ENCODE data around the gene MIA. TPM values are rescaled to one million over a fixed set of nuclear protein-coding genes. Genes with fewer than 3 reads are reported as not detected.

The MIA gene
- total and polyA plus RNA-seq, 2 of the 8 experiments (the other 6 are each of a cell fraction or from before 2014, with no cell fraction given), result not detected

- Histone ChIP-seq H3K18ac (ENCODE audit: extremely low read depth, low read length) (no peak overlapping the region), H3K27ac (ENCODE audit: low read depth, low read length) (no peak overlapping the region), H3K36me3 (ENCODE audit: control insufficient read depth in 2 of 4, insufficient read depth in 4 of 4, low read length in 3 of 4) (peaks cover 3 to 29% (median 17%) of the 10 kb centered on the region in 4 experiments; a peak in 5 of 8 replicates), H2BK20ac (ENCODE audit: low read length) (no peak overlapping the region), H4K8ac (ENCODE audit: extremely low read depth, insufficient read depth, low read length) (no peak overlapping the region), H3K9me3 (ENCODE audit: insufficient read depth in 2 of 2, low read depth in 1 of 2, low read length in 1 of 2) (no peaks in the 10 kb centered on the region), H3K79me1 (ENCODE audit: low read depth, low read length) (no peaks in the 10 kb centered on the region), H2BK120ac (replicated peaks; ENCODE audit: low read depth, low read length) (no peak overlapping the region), H3K79me2 (ENCODE audit: control insufficient read depth in 1 of 2, insufficient read depth in 2 of 2, low read length in 2 of 2) (no peaks in the 10 kb centered on the region), H3K14ac (ENCODE audit: insufficient read length) (no peak overlapping the region), H2BK5ac (ENCODE audit: low read depth, low read length) (no peak overlapping the region), H3K4ac (replicated peaks; ENCODE audit: insufficient read length, low read depth, low read length) (no peak overlapping the region), H3K23me2 (ENCODE audit: low read depth, low read length) (no peaks in the 10 kb centered on the region), H4K20me1 (replicated peaks in 1 of 2; ENCODE audit: control insufficient read depth in 1 of 2, insufficient read depth in 2 of 2, low read length in 2 of 2) (peaks cover 0 to 10% of the 10 kb centered on the region in 2 experiments), H3K27me3 (replicated peaks in 1 of 4; ENCODE audit: control insufficient read depth in 3 of 4, extremely low read depth in 1 of 4, insufficient read depth in 3 of 4, low read length in 3 of 4) (no peaks in the 10 kb centered on the region), H3K9ac (replicated peaks in 1 of 4; ENCODE audit: extremely low read depth in 1 of 4, low read depth in 3 of 4, low read length in 3 of 4) (no peak overlapping the region), H3K23ac (ENCODE audit: insufficient read length) (no peak overlapping the region), H2BK15ac (ENCODE audit: low read length) (no peak overlapping the region), H2AFZ (ENCODE audit: low read length) (no peak overlapping the region), H2AK5ac (ENCODE audit: low read depth, low read length) (no peak overlapping the region), H3K4me3 (ENCODE audit: extremely low read depth in 1 of 4, insufficient read depth in 2 of 4, low read depth in 3 of 4, low read length in 4 of 4) (no peak overlapping the region), H2BK12ac (ENCODE audit: low read depth, low read length) (no peak overlapping the region), H3K56ac (replicated peaks; ENCODE audit: insufficient read length, low read depth, low read length) (no peak overlapping the region), H4K5ac (ENCODE audit: insufficient read length, low read depth, low read length) (no peak overlapping the region), H3K4me2 (ENCODE audit: insufficient read depth in 1 of 2, low read depth in 2 of 2, low read length in 2 of 2) (no peak overlapping the region), H3K4me1 (replicated peaks in 1 of 4; ENCODE audit: control insufficient read depth in 3 of 4, insufficient read depth in 4 of 4, low read length in 3 of 4) (no peaks in the 10 kb centered on the region; a peak in 2 of 7 replicates), H4K91ac (replicated peaks; ENCODE audit: insufficient read length, low read length) (no peak overlapping the region)
- 91% methylated on average over 9 of the region's 9 CpGs; no CpG with 5 or more reads in 1 of the 2 experiments for WGBS, 2 experiments (ENCODE audit: extremely low coverage in 1 of 2, insufficient coverage in 1 of 2, insufficient read length in 1 of 2, insufficient replicate concordance in 2 of 2, low coverage in 1 of 2, low lambda C conversion rate in 2 of 2, missing lambda C conversion rate in 1 of 2)
- FAIRE-seq (no peak), DNase-seq (ENCODE audit: low read depth in 1 of 2, low spot score in 2 of 2) (no peak)
- ChIA-PET CTCF (ENCODE audit: partially characterized antibody) (interaction anchor here (0.6 to 2.0 kb wide), 4 partner anchors 10 to 74 kb away, joined by 3 to 6 read pairs (median 4); no protein-coding TSS in a partner anchor), POLR2A (ENCODE audit: partially characterized antibody) (interaction anchor here (1.1 to 12.4 kb wide), 4 partner anchors 8 to 23 kb away, joined by 3 to 120 read pairs (median 6); partner anchors contain the start of genes ACTMAP and SNRPA)
- TF ChIP-seq SIN3A (conservative IDR thresholded peaks at IDR 0.05 in 1 of 2, IDR thresholded peaks at IDR 0.05 in 1 of 2; ENCODE audit: low read depth in 1 of 2, low read length in 2 of 2) (no peak), GABPA (IDR thresholded peaks at IDR 0.05; ENCODE audit: borderline replicate concordance, insufficient read depth, low read length) (no peak), TBP (IDR thresholded peaks at IDR 0.05; ENCODE audit: low read depth, low read length) (no peak), RXRA (IDR thresholded peaks at IDR 0.05; ENCODE audit: insufficient read depth, low read depth, low read length) (no peak), EGR1 (IDR thresholded peaks at IDR 0.05; ENCODE audit: borderline replicate concordance, low read depth, low read length) (no peak), POU5F1 (IDR thresholded peaks at IDR 0.05; ENCODE audit: low read depth, low read length) (no peak), YY1 (IDR thresholded peaks at IDR 0.05; ENCODE audit: low read depth, low read length) (no peak), GTF2F1 (IDR thresholded peaks at IDR 0.05; ENCODE audit: borderline replicate concordance, low read depth, low read length) (no peak), CHD2 (IDR thresholded peaks at IDR 0.05; ENCODE audit: low read length) (no peak), SUZ12 (IDR thresholded peaks at IDR 0.05; ENCODE audit: low read length) (no peak), HDAC2 (IDR thresholded peaks at IDR 0.05; ENCODE audit: borderline replicate concordance in 1 of 2, low read depth in 2 of 2, low read length in 2 of 2) (no peak)
These were observed 38.1 kb upstream of the MIA start for GRCh38 chr19:40737102-40737644.

Data from H1 (cell line).